Measurements from ENCODE around the gene PRDX4.

DNA sequence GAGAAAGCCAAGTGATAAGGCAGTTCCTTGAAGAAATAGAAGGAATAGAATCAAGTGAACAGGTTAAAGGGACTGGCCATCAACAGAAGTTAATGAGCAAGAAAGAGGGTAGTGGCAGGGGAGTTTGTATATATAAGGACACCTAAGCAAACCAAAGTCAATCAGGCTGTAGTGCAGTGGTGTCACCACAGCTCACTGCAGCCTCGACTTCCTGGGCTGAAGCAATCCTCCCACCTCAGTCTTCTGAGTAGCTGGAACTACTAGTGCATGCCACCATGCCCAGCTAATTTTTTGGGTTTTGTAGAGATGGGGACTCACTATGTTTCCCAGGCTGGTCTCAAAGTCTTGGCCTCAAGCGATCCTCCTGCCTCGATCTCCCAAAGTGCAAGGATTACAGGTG lies 59.9 kb downstream of the PRDX4 start:
- TF ChIP-seq POLR2A (IDR thresholded peaks at IDR 0.05) (no peak), POLR2AphosphoS5 (IDR thresholded peaks at IDR 0.05) (no peak), EP300 (IDR thresholded peaks at IDR 0.05) (no peak)
- TF ChIP-seq, protein P1, sequence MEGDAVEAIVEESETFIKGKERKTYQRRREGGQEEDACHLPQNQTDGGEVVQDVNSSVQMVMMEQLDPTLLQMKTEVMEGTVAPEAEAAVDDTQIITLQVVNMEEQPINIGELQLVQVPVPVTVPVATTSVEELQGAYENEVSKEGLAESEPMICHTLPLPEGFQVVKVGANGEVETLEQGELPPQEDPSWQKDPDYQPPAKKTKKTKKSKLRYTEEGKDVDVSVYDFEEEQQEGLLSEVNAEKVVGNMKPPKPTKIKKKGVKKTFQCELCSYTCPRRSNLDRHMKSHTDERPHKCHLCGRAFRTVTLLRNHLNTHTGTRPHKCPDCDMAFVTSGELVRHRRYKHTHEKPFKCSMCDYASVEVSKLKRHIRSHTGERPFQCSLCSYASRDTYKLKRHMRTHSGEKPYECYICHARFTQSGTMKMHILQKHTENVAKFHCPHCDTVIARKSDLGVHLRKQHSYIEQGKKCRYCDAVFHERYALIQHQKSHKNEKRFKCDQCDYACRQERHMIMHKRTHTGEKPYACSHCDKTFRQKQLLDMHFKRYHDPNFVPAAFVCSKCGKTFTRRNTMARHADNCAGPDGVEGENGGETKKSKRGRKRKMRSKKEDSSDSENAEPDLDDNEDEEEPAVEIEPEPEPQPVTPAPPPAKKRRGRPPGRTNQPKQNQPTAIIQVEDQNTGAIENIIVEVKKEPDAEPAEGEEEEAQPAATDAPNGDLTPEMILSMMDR (IDR thresholded peaks at IDR 0.05): no peak

All from upper lobe of left lung (tissue), 4 donors.